ENCODE data around the gene B4GALNT3. TPM values are rescaled to one million over a fixed set of nuclear protein-coding genes. Genes with fewer than 3 reads are reported as not detected.

Gene B4GALNT3
- total and polyA plus RNA-seq, 2 experiments from 2014 or later, result 2.8 to 15.8 TPM

GRCh38 chr12:575129-575502, 115.4 kb downstream of the B4GALNT3 start:
- Histone ChIP-seq H3K9me2 (ENCODE audit: insufficient read depth) (no peaks in the 10 kb centered on the region), H3K4me1 (ENCODE audit: insufficient read depth) (peaks cover 10% of the 10 kb centered on the region; the same call in 1 of the 2 replicates), H3K4me2 (no peak overlapping the region), H3K27me3 (ENCODE audit: insufficient read depth) (peaks cover 7% of the 10 kb centered on the region; the same call in 1 of the 2 replicates), H3F3A (replicated peaks; ENCODE audit: low read depth) (peaks cover 3% of the 10 kb centered on the region; the same call in 1 of the 2 replicates), H3K4me3 (no peak overlapping the region), H4K20me1 (replicated peaks; ENCODE audit: insufficient read depth) (no peaks in the 10 kb centered on the region), H3K79me2 (replicated peaks; ENCODE audit: insufficient read depth) (no peaks in the 10 kb centered on the region), H2AFZ (peak overlapping the region; percentile 95), H3K27ac (ENCODE audit: low read depth) (no peak overlapping the region), H3K36me3 (ENCODE audit: insufficient read depth) (no peaks in the 10 kb centered on the region)
- H3K4me3 Mint-ChIP-seq, result no peak overlapping the region
- no peak for DNase-seq (ENCODE audit: low spot score)
- no peak overlapping the region for H3K27ac Mint-ChIP-seq
- no peak for ATAC-seq
- no peak for TF ChIP-seq ZNF331 (CRISPR knock-in tag; IDR thresholded peaks at IDR 0.05; ENCODE audit: low read depth)
- TF ChIP-seq JUNB (IDR thresholded peaks at IDR 0.05; ENCODE audit: unreplicated experiment), result no peak
- TF ChIP-seq, protein P1, sequence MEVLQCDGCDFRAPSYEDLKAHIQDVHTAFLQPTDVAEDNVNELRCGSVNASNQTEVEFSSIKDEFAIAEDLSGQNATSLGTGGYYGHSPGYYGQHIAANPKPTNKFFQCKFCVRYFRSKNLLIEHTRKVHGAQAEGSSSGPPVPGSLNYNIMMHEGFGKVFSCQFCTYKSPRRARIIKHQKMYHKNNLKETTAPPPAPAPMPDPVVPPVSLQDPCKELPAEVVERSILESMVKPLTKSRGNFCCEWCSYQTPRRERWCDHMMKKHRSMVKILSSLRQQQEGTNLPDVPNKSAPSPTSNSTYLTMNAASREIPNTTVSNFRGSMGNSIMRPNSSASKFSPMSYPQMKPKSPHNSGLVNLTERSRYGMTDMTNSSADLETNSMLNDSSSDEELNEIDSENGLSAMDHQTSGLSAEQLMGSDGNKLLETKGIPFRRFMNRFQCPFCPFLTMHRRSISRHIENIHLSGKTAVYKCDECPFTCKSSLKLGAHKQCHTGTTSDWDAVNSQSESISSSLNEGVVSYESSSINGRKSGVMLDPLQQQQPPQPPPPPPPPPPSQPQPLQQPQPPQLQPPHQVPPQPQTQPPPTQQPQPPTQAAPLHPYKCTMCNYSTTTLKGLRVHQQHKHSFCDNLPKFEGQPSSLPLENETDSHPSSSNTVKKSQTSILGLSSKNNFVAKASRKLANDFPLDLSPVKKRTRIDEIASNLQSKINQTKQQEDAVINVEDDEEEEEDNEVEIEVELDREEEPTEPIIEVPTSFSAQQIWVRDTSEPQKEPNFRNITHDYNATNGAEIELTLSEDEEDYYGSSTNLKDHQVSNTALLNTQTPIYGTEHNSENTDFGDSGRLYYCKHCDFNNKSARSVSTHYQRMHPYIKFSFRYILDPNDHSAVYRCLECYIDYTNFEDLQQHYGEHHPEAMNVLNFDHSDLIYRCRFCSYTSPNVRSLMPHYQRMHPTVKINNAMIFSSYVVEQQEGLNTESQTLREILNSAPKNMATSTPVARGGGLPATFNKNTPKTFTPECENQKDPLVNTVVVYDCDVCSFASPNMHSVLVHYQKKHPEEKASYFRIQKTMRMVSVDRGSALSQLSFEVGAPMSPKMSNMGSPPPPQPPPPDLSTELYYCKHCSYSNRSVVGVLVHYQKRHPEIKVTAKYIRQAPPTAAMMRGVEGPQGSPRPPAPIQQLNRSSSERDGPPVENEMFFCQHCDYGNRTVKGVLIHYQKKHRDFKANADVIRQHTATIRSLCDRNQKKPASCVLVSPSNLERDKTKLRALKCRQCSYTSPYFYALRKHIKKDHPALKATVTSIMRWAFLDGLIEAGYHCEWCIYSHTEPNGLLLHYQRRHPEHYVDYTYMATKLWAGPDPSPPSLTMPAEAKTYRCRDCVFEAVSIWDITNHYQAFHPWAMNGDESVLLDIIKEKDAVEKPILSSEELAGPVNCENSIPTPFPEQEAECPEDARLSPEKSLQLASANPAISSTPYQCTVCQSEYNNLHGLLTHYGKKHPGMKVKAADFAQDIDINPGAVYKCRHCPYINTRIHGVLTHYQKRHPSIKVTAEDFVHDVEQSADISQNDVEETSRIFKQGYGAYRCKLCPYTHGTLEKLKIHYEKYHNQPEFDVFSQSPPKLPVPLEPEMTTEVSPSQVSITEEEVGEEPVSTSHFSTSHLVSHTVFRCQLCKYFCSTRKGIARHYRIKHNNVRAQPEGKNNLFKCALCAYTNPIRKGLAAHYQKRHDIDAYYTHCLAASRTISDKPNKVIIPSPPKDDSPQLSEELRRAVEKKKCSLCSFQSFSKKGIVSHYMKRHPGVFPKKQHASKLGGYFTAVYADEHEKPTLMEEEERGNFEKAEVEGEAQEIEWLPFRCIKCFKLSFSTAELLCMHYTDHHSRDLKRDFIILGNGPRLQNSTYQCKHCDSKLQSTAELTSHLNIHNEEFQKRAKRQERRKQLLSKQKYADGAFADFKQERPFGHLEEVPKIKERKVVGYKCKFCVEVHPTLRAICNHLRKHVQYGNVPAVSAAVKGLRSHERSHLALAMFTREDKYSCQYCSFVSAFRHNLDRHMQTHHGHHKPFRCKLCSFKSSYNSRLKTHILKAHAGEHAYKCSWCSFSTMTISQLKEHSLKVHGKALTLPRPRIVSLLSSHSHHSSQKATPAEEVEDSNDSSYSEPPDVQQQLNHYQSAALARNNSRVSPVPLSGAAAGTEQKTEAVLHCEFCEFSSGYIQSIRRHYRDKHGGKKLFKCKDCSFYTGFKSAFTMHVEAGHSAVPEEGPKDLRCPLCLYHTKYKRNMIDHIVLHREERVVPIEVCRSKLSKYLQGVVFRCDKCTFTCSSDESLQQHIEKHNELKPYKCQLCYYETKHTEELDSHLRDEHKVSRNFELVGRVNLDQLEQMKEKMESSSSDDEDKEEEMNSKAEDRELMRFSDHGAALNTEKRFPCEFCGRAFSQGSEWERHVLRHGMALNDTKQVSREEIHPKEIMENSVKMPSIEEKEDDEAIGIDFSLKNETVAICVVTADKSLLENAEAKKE (CRISPR knock-in tag; IDR thresholded peaks at IDR 0.05), result no peak
- no peak for TF ChIP-seq STAT1 (IDR thresholded peaks at IDR 0.05; ENCODE audit: unreplicated experiment)
- TF ChIP-seq, protein P2, sequence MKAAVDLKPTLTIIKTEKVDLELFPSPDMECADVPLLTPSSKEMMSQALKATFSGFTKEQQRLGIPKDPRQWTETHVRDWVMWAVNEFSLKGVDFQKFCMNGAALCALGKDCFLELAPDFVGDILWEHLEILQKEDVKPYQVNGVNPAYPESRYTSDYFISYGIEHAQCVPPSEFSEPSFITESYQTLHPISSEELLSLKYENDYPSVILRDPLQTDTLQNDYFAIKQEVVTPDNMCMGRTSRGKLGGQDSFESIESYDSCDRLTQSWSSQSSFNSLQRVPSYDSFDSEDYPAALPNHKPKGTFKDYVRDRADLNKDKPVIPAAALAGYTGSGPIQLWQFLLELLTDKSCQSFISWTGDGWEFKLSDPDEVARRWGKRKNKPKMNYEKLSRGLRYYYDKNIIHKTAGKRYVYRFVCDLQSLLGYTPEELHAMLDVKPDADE (IDR thresholded peaks at IDR 0.05), result no peak
- TF ChIP-seq REST (IDR thresholded peaks at IDR 0.05; ENCODE audit: unreplicated experiment), result no peak
- no peak for TF ChIP-seq CREB1 (CRISPR knock-in tag; IDR thresholded peaks at IDR 0.05; ENCODE audit: low read depth)
- no peak for TF ChIP-seq EZH2 (IDR thresholded peaks at IDR 0.05; ENCODE audit: low read depth, unreplicated experiment)
- TF ChIP-seq ZNF114 (CRISPR knock-in tag; IDR thresholded peaks at IDR 0.05), result no peak
- TF ChIP-seq, protein P3, sequence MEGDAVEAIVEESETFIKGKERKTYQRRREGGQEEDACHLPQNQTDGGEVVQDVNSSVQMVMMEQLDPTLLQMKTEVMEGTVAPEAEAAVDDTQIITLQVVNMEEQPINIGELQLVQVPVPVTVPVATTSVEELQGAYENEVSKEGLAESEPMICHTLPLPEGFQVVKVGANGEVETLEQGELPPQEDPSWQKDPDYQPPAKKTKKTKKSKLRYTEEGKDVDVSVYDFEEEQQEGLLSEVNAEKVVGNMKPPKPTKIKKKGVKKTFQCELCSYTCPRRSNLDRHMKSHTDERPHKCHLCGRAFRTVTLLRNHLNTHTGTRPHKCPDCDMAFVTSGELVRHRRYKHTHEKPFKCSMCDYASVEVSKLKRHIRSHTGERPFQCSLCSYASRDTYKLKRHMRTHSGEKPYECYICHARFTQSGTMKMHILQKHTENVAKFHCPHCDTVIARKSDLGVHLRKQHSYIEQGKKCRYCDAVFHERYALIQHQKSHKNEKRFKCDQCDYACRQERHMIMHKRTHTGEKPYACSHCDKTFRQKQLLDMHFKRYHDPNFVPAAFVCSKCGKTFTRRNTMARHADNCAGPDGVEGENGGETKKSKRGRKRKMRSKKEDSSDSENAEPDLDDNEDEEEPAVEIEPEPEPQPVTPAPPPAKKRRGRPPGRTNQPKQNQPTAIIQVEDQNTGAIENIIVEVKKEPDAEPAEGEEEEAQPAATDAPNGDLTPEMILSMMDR (conservative IDR thresholded peaks at IDR 0.05; ENCODE audit: low read depth in 2 of 2), result no peak
- TF ChIP-seq EZH2phosphoT487 (IDR thresholded peaks at IDR 0.05; ENCODE audit: unreplicated experiment), result no peak
- no peak for TF ChIP-seq NANOG (IDR thresholded peaks at IDR 0.05; ENCODE audit: borderline replicate concordance)
- TF ChIP-seq POLR2AphosphoS5 (IDR thresholded peaks at IDR 0.05; ENCODE audit: low read depth), result no peak
- peaks cover 27% of the 10 kb centered on the region for H3K4me1 Mint-ChIP-seq
- no peaks in the 10 kb centered on the region; the same call in 2 of the 3 replicates for H3K36me3 Mint-ChIP-seq (ENCODE audit: low read depth)
- no peaks in the 10 kb centered on the region; the same call in 2 of the 3 replicates for H3K9me3 Mint-ChIP-seq
- H3K27me3 Mint-ChIP-seq (ENCODE audit: insufficient read depth, low read depth, poor library complexity), result peaks cover 13% of the 10 kb centered on the region
